ENCODE results near the gene NFKBIE. TPM values are rescaled to one million over a fixed set of nuclear protein-coding genes. Genes with fewer than 3 reads are reported as not detected.

Gene NFKBIE
- polyA plus RNA-seq, 1 donor from 2014 or later: 16.8 TPM

DNA sequence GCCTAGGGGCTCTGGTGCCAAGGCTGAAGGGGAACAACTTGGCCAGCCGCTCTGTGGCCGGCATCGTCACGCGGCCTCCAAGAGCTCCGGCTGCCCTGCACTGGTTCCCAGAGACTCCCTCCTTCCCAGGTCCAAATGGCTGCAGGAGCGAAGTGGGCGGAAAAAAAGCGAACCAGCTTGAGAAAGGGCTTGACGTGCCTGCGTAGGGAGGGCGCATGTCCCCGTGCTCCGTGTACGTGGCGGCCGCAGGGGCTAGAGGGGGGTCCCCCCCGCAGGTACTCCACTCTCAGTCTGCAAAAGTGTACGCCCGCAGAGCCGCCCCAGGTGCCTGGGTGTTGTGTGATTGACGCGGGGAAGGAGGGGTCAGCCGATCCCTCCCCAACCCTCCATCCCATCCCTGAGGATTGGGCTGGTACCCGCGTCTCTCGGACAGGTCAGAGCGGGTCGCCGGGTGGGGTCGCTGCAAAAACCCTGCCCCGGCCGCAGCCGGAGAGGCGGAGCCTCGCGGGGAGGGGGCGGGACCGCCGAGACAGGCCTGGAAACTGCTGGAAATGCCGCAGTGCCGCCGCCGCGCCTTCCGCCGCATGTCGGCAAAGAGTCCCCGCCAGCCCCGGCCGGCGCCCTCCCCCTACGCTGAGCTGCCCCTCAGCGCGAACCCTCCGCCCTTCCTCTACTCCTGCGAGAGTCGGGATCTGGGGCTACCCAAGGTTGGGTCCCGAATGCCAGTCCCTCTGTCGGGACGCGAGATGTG lies 19.3 kb downstream of the NFKBIE start:
- Histone ChIP-seq H3K9me2 (ENCODE audit: insufficient read depth, low read length) (no peaks in the 10 kb centered on the region), H3K27me3 (ENCODE audit: insufficient read depth, low read depth, low read length) (no peaks in the 10 kb centered on the region), H2AFZ (ENCODE audit: low read depth, low read length) (peak overlapping the region; percentile 96), H3K4me3 (ENCODE audit: low read length) (peak overlapping the region; percentile 99), H3K27ac (ENCODE audit: low read length) (peak overlapping the region; percentile 94), H3K9ac (ENCODE audit: low read length) (peak overlapping the region; percentile 93), H3K4me2 (ENCODE audit: low read length) (peak overlapping the region; percentile 49), H4K20me1 (ENCODE audit: insufficient read depth) (peaks cover 5% of the 10 kb centered on the region), H3K79me2 (replicated peaks; ENCODE audit: insufficient read depth, low read length) (peaks cover 40% of the 10 kb centered on the region), H3K9me3 (ENCODE audit: low read length) (no peaks in the 10 kb centered on the region), H3F3A (ENCODE audit: insufficient read depth, low read length, poor library complexity, severe bottlenecking) (no peaks in the 10 kb centered on the region), H3K36me3 (ENCODE audit: insufficient read depth, low read length) (peaks cover 9% of the 10 kb centered on the region)
- TF ChIP-seq EZH2 (IDR thresholded peaks at IDR 0.05; ENCODE audit: borderline replicate concordance, insufficient read depth, low read length, poor library complexity, severe bottlenecking) (no peak), MXI1 (conservative IDR thresholded peaks at IDR 0.05; ENCODE audit: poor library complexity, severe bottlenecking) (no peak), EP300 (conservative IDR thresholded peaks at IDR 0.05; ENCODE audit: poor library complexity, severe bottlenecking) (no peak), RAD21 (conservative IDR thresholded peaks at IDR 0.05) (no peak), TAF1 (IDR thresholded peaks at IDR 0.05; ENCODE audit: low read depth) (peak; percentile 56), POLR2AphosphoS5 (IDR thresholded peaks at IDR 0.05) (peak; percentile 66), SMC3 (conservative IDR thresholded peaks at IDR 0.05; ENCODE audit: poor library complexity) (peak; percentile 27)
- TF ChIP-seq, protein P1, sequence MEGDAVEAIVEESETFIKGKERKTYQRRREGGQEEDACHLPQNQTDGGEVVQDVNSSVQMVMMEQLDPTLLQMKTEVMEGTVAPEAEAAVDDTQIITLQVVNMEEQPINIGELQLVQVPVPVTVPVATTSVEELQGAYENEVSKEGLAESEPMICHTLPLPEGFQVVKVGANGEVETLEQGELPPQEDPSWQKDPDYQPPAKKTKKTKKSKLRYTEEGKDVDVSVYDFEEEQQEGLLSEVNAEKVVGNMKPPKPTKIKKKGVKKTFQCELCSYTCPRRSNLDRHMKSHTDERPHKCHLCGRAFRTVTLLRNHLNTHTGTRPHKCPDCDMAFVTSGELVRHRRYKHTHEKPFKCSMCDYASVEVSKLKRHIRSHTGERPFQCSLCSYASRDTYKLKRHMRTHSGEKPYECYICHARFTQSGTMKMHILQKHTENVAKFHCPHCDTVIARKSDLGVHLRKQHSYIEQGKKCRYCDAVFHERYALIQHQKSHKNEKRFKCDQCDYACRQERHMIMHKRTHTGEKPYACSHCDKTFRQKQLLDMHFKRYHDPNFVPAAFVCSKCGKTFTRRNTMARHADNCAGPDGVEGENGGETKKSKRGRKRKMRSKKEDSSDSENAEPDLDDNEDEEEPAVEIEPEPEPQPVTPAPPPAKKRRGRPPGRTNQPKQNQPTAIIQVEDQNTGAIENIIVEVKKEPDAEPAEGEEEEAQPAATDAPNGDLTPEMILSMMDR (IDR thresholded peaks at IDR 0.05; ENCODE audit: poor library complexity, severe bottlenecking): peak; percentile 61
- TF ChIP-seq, protein P2, sequence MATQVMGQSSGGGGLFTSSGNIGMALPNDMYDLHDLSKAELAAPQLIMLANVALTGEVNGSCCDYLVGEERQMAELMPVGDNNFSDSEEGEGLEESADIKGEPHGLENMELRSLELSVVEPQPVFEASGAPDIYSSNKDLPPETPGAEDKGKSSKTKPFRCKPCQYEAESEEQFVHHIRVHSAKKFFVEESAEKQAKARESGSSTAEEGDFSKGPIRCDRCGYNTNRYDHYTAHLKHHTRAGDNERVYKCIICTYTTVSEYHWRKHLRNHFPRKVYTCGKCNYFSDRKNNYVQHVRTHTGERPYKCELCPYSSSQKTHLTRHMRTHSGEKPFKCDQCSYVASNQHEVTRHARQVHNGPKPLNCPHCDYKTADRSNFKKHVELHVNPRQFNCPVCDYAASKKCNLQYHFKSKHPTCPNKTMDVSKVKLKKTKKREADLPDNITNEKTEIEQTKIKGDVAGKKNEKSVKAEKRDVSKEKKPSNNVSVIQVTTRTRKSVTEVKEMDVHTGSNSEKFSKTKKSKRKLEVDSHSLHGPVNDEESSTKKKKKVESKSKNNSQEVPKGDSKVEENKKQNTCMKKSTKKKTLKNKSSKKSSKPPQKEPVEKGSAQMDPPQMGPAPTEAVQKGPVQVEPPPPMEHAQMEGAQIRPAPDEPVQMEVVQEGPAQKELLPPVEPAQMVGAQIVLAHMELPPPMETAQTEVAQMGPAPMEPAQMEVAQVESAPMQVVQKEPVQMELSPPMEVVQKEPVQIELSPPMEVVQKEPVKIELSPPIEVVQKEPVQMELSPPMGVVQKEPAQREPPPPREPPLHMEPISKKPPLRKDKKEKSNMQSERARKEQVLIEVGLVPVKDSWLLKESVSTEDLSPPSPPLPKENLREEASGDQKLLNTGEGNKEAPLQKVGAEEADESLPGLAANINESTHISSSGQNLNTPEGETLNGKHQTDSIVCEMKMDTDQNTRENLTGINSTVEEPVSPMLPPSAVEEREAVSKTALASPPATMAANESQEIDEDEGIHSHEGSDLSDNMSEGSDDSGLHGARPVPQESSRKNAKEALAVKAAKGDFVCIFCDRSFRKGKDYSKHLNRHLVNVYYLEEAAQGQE (IDR thresholded peaks at IDR 0.05; ENCODE audit: borderline replicate concordance): no peak

DNA sequence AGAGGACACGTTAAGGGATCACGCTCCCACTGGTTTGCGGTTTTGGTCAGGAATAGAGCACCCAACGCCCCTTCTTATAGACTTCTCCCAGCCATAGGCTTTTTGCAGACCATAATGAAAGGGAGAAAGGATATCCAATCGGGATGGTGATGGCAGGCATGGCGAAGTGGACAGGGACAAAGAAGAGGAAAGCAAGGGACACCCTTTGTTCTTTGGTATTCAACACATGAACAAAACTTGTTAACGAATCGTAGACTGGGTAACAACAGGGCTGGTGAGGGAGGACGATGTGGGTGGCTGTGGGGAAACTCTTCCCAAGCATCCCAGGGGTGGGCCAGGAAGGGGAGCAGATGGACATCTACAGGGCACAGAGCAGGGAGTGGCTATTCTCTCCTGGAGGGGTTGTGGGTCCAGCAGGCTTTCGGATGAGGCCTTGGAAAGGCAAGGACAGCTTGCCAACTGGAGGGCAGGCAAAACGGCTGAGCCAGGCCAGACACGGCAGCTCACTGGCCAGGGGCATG lies 19.9 kb downstream of the NFKBIE start:
- Histone ChIP-seq H3K27ac (ENCODE audit: low read length) (peak overlapping the region; percentile 94), H3K4me3 (ENCODE audit: low read length) (peak overlapping the region; percentile 99), H3F3A (ENCODE audit: insufficient read depth, low read length, poor library complexity, severe bottlenecking) (no peaks in the 10 kb centered on the region), H3K36me3 (ENCODE audit: insufficient read depth, low read length) (peaks cover 6% of the 10 kb centered on the region), H3K9me3 (ENCODE audit: low read length) (no peaks in the 10 kb centered on the region), H3K4me2 (ENCODE audit: low read length) (no peak overlapping the region), H2AFZ (ENCODE audit: low read depth, low read length) (peak overlapping the region; percentile 74), H3K27me3 (ENCODE audit: insufficient read depth, low read depth, low read length) (no peaks in the 10 kb centered on the region), H3K79me2 (replicated peaks; ENCODE audit: insufficient read depth, low read length) (peaks cover 35% of the 10 kb centered on the region), H4K20me1 (ENCODE audit: insufficient read depth) (peaks cover 5% of the 10 kb centered on the region), H3K9ac (ENCODE audit: low read length) (peak overlapping the region; percentile 93), H3K9me2 (ENCODE audit: insufficient read depth, low read length) (no peaks in the 10 kb centered on the region)
- TF ChIP-seq EZH2 (IDR thresholded peaks at IDR 0.05; ENCODE audit: borderline replicate concordance, insufficient read depth, low read length, poor library complexity, severe bottlenecking) (no peak), POLR2AphosphoS5 (IDR thresholded peaks at IDR 0.05) (no peak), SMC3 (conservative IDR thresholded peaks at IDR 0.05; ENCODE audit: poor library complexity) (no peak), TAF1 (IDR thresholded peaks at IDR 0.05; ENCODE audit: low read depth) (no peak), MXI1 (conservative IDR thresholded peaks at IDR 0.05; ENCODE audit: poor library complexity, severe bottlenecking) (no peak), EP300 (conservative IDR thresholded peaks at IDR 0.05; ENCODE audit: poor library complexity, severe bottlenecking) (no peak), RAD21 (conservative IDR thresholded peaks at IDR 0.05) (no peak)
- TF ChIP-seq, protein P2 (IDR thresholded peaks at IDR 0.05; ENCODE audit: borderline replicate concordance): no peak
- TF ChIP-seq, protein P1 (IDR thresholded peaks at IDR 0.05; ENCODE audit: poor library complexity, severe bottlenecking): no peak
